ENCODE data around the gene PLEKHN1. TPM values are rescaled to one million over a fixed set of nuclear protein-coding genes. Genes with fewer than 3 reads are reported as not detected.
"Not testable (repeated sequence)": the region's sequence is repeated elsewhere in the genome, so short reads cannot be mapped to it uniquely, and the experiment has no call there.

Gene PLEKHN1
- total RNA-seq, 1 donor from 2014 or later: 1.8 TPM

- DNase-seq (ENCODE audit: low spot score): no peak
Observed at GRCh38 chr1:992362-992761, 26.1 kb downstream of the PLEKHN1 start.

- DNase-seq (ENCODE audit: low spot score): no peak
Observed at GRCh38 chr1:993379-993995, 27.2 kb downstream of the PLEKHN1 start.

GRCh38 chr1:994546-994945 is 28.3 kb downstream of the PLEKHN1 start:
- not testable (repeated sequence) for DNase-seq (ENCODE audit: low spot score)

- no peak for DNase-seq (ENCODE audit: low spot score)
Observed at GRCh38 chr1:995665-996633, 29.7 kb downstream of the PLEKHN1 start.

GRCh38 chr1:996851-997712 is 30.8 kb downstream of the PLEKHN1 start:
- no peak for DNase-seq (ENCODE audit: low spot score)

- DNase-seq (ENCODE audit: low spot score): no peak
Observed at GRCh38 chr1:997713-997992, 31.4 kb downstream of the PLEKHN1 start.

- DNase-seq (ENCODE audit: low spot score): no peak
Observed at GRCh38 chr1:997993-998744, 31.9 kb downstream of the PLEKHN1 start.

- no peak for DNase-seq (ENCODE audit: low spot score)
Observed at GRCh38 chr1:998745-998994, 32.4 kb downstream of the PLEKHN1 start.

- DNase-seq (ENCODE audit: low spot score): no peak
Observed at GRCh38 chr1:998995-999724, 32.9 kb downstream of the PLEKHN1 start.

GRCh38 chr1:999725-1000356 is 33.6 kb downstream of the PLEKHN1 start, which contains the start of gene HES4:
TSS of gene HES4 (minus strand) at chr1:1000097. CDS start at chr1:999973, 124 bp downstream.
- peak; percentile 90 for DNase-seq (ENCODE audit: low spot score)

GRCh38 chr1:1000357-1001056 is 34.2 kb downstream of the PLEKHN1 start:
- peak; percentile 78 for DNase-seq (ENCODE audit: low spot score)

- DNase-seq (ENCODE audit: low spot score): no peak
Observed at GRCh38 chr1:1001057-1001783, 34.9 kb downstream of the PLEKHN1 start.

GRCh38 chr1:1003618-1004419 is 37.5 kb downstream of the PLEKHN1 start:
- DNase-seq (ENCODE audit: low spot score): no peak

- DNase-seq (ENCODE audit: low spot score): no peak
Observed at GRCh38 chr1:1004420-1004779, 38.1 kb downstream of the PLEKHN1 start.

GRCh38 chr1:1004780-1005697 is 38.8 kb downstream of the PLEKHN1 start:
- peak; percentile 51 for DNase-seq (ENCODE audit: low spot score)

GRCh38 chr1:1005774-1006304 is 39.6 kb downstream of the PLEKHN1 start:
- DNase-seq (ENCODE audit: low spot score): no peak

Measured in mucosa of gallbladder (tissue), 1 donor.